KMS-11 (cell line): Measurements from ENCODE around the gene UBE2E1.

Experiments used
- H2AFZ ChIP-seq: fragments of 200-600 bp; sonication (generic); 2 replicates; pipeline ENCODE4 v1.6.1; 2016; ENCODE audit warnings: antibody characterized with exemption, mixed run types, low read depth
- H3K27ac ChIP-seq: fragments of 200-600 bp; sonication (generic); 2 replicates; pipeline ENCODE4 v1.6.1; 2016; ENCODE audit warnings: mild to moderate bottlenecking, mixed run types
- H3K27me3 ChIP-seq: fragments of 200-600 bp; sonication (generic); 2 replicates; pipeline ENCODE4 v1.6.1; 2017; ENCODE audit warnings: mild to moderate bottlenecking, low read depth, mixed run types, moderate library complexity; ENCODE audit not compliant: insufficient read depth
- H3K36me3 ChIP-seq: fragments of 200-600 bp; sonication (generic); 2 replicates; pipeline ENCODE4 v1.6.1; 2017; ENCODE audit warnings: mild to moderate bottlenecking, mixed run types; ENCODE audit not compliant: insufficient read depth
- H3K4me1 ChIP-seq: fragments of 200-600 bp; sonication (generic); 2 replicates; pipeline ENCODE4 v1.6.1; 2016; ENCODE audit warnings: mild to moderate bottlenecking, low read depth, mixed run types; ENCODE audit not compliant: poor library complexity, severe bottlenecking
- H3K4me2 ChIP-seq: fragments of 200-600 bp; sonication (generic); 2 replicates; pipeline ENCODE4 v1.7.0; 2016; ENCODE audit warnings: mild to moderate bottlenecking, mixed run types
- H3K4me3 ChIP-seq: fragments of 200-600 bp; sonication (generic); IDR thresholded peaks from 2 replicates; pipeline ENCODE4 v1.6.1; 2017; ENCODE audit warnings: low read depth, low read length, mixed read lengths; ENCODE audit not compliant: insufficient read depth
- H3K79me2 ChIP-seq: fragments of 200-600 bp; sonication (generic); 2 replicates; pipeline ENCODE4 v1.6.1; 2016; ENCODE audit warnings: low read depth, mixed run types; ENCODE audit not compliant: insufficient read depth
- H3K9ac ChIP-seq: fragments of 200-600 bp; sonication (generic); 2 replicates; pipeline ENCODE4 v1.6.1; 2016; ENCODE audit warnings: mild to moderate bottlenecking, mixed run types
- H4K20me1 ChIP-seq: fragments of 200-600 bp; sonication (generic); 2 replicates; pipeline ENCODE4 v1.6.1; 2016; ENCODE audit warnings: mild to moderate bottlenecking, mixed run types; ENCODE audit not compliant: insufficient read depth
- TF ChIP-seq, protein P1 (sequence below): fragments of 200-600 bp; sonication (generic); conservative IDR thresholded peaks from 2 replicates; pipeline ENCODE4 v1.6.1; 2017; ENCODE audit warnings: low read depth, mild to moderate bottlenecking, antibody characterized with exemption, low read length, moderate library complexity, mixed read lengths

The UBE2E1 gene

DNA sequence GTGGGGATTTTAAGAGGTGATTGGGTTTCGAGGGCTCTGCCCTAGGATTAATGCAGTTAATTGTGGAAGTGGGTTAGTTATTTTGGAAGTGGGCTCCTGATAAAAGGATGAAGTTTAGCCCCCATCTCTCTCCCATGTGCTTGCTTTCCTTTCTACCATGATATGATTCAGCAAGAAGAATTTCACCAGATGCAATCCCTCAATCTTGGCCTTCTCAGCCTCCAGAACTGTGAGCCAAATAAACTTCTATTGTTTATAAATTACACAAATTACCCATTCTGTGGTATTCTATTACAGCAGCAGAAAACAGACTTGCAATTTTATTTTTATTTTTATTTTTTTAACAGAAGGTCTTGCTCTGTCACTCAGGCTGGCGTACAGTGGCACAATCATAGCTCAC lies 27.3 kb upstream of the UBE2E1 start:
- no peaks in the 10 kb centered on the region for H3K4me1 ChIP-seq
- TF ChIP-seq, protein P1, sequence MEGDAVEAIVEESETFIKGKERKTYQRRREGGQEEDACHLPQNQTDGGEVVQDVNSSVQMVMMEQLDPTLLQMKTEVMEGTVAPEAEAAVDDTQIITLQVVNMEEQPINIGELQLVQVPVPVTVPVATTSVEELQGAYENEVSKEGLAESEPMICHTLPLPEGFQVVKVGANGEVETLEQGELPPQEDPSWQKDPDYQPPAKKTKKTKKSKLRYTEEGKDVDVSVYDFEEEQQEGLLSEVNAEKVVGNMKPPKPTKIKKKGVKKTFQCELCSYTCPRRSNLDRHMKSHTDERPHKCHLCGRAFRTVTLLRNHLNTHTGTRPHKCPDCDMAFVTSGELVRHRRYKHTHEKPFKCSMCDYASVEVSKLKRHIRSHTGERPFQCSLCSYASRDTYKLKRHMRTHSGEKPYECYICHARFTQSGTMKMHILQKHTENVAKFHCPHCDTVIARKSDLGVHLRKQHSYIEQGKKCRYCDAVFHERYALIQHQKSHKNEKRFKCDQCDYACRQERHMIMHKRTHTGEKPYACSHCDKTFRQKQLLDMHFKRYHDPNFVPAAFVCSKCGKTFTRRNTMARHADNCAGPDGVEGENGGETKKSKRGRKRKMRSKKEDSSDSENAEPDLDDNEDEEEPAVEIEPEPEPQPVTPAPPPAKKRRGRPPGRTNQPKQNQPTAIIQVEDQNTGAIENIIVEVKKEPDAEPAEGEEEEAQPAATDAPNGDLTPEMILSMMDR: no peak
- no peaks in the 10 kb centered on the region for H3K36me3 ChIP-seq
- H3K79me2 ChIP-seq: no peaks in the 10 kb centered on the region
- H2AFZ ChIP-seq: no peak overlapping the region
- no peak overlapping the region for H3K9ac ChIP-seq
- no peaks in the 10 kb centered on the region for H3K27me3 ChIP-seq
- H3K4me3 ChIP-seq: no peak overlapping the region
- no peak overlapping the region for H3K4me2 ChIP-seq
- no peak overlapping the region for H3K27ac ChIP-seq
- H4K20me1 ChIP-seq: no peaks in the 10 kb centered on the region

GRCh38 chr3:23779841-23780240 lies 25.9 kb upstream of the UBE2E1 start:
- Histone ChIP-seq H3K36me3 (no peaks in the 10 kb centered on the region), H3K79me2 (no peaks in the 10 kb centered on the region), H3K27me3 (no peaks in the 10 kb centered on the region), H3K4me2 (no peak overlapping the region), H3K9ac (no peak overlapping the region), H2AFZ (no peak overlapping the region), H3K4me3 (no peak overlapping the region), H3K4me1 (no peaks in the 10 kb centered on the region), H4K20me1 (no peaks in the 10 kb centered on the region), H3K27ac (no peak overlapping the region)
- TF ChIP-seq, protein P1: no peak

DNA sequence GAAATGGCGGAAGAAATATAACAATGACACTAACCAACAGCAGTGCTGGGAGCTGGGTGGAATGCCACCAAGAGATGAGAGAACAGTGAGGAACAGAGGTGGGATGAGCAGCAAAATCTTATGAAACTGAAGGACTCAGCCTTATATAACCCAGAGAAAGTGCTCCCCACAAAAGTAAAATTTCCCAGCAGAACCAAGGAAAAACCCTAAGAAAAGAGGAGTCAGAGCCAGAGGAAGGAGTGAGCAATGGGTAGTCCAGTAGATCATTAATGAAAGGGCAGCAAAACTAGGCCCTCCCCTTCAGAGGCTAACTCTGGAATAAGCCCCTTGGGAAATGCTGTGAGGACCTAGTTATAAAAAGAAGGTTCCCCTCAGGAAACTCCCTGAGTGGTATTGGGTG lies 24.7 kb upstream of the UBE2E1 start:
- H3K79me2 ChIP-seq: no peaks in the 10 kb centered on the region
- no peak overlapping the region for H3K4me3 ChIP-seq
- H3K9ac ChIP-seq: no peak overlapping the region
- no peaks in the 10 kb centered on the region for H4K20me1 ChIP-seq
- no peaks in the 10 kb centered on the region for H3K4me1 ChIP-seq
- H3K27me3 ChIP-seq: no peaks in the 10 kb centered on the region
- no peaks in the 10 kb centered on the region for H3K36me3 ChIP-seq
- no peak overlapping the region for H3K27ac ChIP-seq
- H3K4me2 ChIP-seq: no peak overlapping the region
- H2AFZ ChIP-seq: no peak overlapping the region
- TF ChIP-seq, protein P1: no peak

GRCh38 chr3:23781871-23782270 lies 23.9 kb upstream of the UBE2E1 start:
- no peaks in the 10 kb centered on the region for H3K27me3 ChIP-seq

More at GRCh38 chr3:23781871-23782270, 23.9 kb upstream of the UBE2E1 start:
- no peaks in the 10 kb centered on the region for H3K36me3 ChIP-seq
- no peak overlapping the region for H2AFZ ChIP-seq
- TF ChIP-seq, protein P1: no peak
- H3K79me2 ChIP-seq: no peaks in the 10 kb centered on the region
- no peak overlapping the region for H3K4me2 ChIP-seq
- H3K4me1 ChIP-seq: no peaks in the 10 kb centered on the region
- H3K4me3 ChIP-seq: no peak overlapping the region
- H3K27ac ChIP-seq: no peak overlapping the region
- H4K20me1 ChIP-seq: no peaks in the 10 kb centered on the region
- no peak overlapping the region for H3K9ac ChIP-seq
